Mucosa of gallbladder (tissue), 1 donor: Measurements from ENCODE around the gene NUP93. TPM values are rescaled to one million over a fixed set of nuclear protein-coding genes. Genes with fewer than 3 reads are reported as not detected.

Experiments used
- DNase-seq: peaks from one replicate; pipeline ENCODE4 v3.0.0-alpha.2; 2020; ENCODE audit warnings: low spot score
- total RNA-seq: library from RNA; stranded (reverse); gene quantifications from one replicate; pipeline ENCODE4 v1.2.1, GENCODE V29; 2021
- donor health status: DM: no; HTN: no; CAD: no.

NUP93 gene
- total RNA-seq, 1 donor from 2014 or later, result 26.4 TPM

GRCh38 chr16:56815721-56816120 lies 85.8 kb downstream of the NUP93 start:
- peak; percentile 21 for DNase-seq

GRCh38 chr16:56817056-56817455 lies 87.1 kb downstream of the NUP93 start:
- no peak for DNase-seq

- no peak for DNase-seq
Measured at GRCh38 chr16:56817938-56818337, 88.0 kb downstream of the NUP93 start.

- no peak for DNase-seq
Measured at GRCh38 chr16:56823081-56823733, 93.3 kb downstream of the NUP93 start.

GRCh38 chr16:56824331-56824730 lies 94.4 kb downstream of the NUP93 start:
- DNase-seq, result no peak

- no peak for DNase-seq
Measured at GRCh38 chr16:56824804-56825203, 94.9 kb downstream of the NUP93 start.

GRCh38 chr16:56825826-56826225 lies 95.9 kb downstream of the NUP93 start:
- DNase-seq, result no peak

- no peak for DNase-seq
Measured at GRCh38 chr16:56828647-56829046, 98.7 kb downstream of the NUP93 start.

GRCh38 chr16:56830669-56831068 lies 100.7 kb downstream of the NUP93 start:
- no peak for DNase-seq

- no peak for DNase-seq
Measured at GRCh38 chr16:56832768-56833167, 102.8 kb downstream of the NUP93 start.

GRCh38 chr16:56833243-56833970 lies 103.5 kb downstream of the NUP93 start:
- DNase-seq, result no peak

- no peak for DNase-seq
Measured at GRCh38 chr16:56835320-56835719, 105.4 kb downstream of the NUP93 start.

- DNase-seq, result no peak
Measured at GRCh38 chr16:56836410-56837230, 106.7 kb downstream of the NUP93 start.

GRCh38 chr16:56838622-56839337 lies 108.9 kb downstream of the NUP93 start:
- no peak for DNase-seq

GRCh38 chr16:56841233-56841632 lies 111.3 kb downstream of the NUP93 start:
- no peak for DNase-seq

GRCh38 chr16:56841659-56842058 lies 111.7 kb downstream of the NUP93 start:
- no peak for DNase-seq

- no peak for DNase-seq
Measured at GRCh38 chr16:56842133-56842532, 112.2 kb downstream of the NUP93 start.

- DNase-seq, result no peak
Measured at GRCh38 chr16:56844056-56844455, 114.1 kb downstream of the NUP93 start.

- DNase-seq, result no peak
Measured at GRCh38 chr16:56847173-56847910, 117.4 kb downstream of the NUP93 start.

GRCh38 chr16:56848029-56848936 lies 118.4 kb downstream of the NUP93 start:
- no peak for DNase-seq
